Measurements from ENCODE around the gene CAMSAP3.

DNA sequence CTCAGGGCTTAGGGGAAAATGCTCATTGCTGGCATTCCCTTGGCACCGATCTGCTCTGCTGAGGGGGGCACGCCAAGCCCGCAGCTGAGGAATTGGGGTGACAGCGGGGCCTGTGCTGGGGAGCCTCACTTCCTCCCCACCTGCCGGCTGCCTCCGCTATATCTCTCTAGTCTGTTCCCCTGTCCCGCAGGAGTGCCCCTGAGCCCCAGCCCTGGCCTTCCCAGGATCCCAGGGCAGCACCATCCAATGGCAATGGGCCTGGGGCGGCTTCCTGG is 50.7 kb downstream of the CAMSAP3 start:
- TF ChIP-seq, protein P1, sequence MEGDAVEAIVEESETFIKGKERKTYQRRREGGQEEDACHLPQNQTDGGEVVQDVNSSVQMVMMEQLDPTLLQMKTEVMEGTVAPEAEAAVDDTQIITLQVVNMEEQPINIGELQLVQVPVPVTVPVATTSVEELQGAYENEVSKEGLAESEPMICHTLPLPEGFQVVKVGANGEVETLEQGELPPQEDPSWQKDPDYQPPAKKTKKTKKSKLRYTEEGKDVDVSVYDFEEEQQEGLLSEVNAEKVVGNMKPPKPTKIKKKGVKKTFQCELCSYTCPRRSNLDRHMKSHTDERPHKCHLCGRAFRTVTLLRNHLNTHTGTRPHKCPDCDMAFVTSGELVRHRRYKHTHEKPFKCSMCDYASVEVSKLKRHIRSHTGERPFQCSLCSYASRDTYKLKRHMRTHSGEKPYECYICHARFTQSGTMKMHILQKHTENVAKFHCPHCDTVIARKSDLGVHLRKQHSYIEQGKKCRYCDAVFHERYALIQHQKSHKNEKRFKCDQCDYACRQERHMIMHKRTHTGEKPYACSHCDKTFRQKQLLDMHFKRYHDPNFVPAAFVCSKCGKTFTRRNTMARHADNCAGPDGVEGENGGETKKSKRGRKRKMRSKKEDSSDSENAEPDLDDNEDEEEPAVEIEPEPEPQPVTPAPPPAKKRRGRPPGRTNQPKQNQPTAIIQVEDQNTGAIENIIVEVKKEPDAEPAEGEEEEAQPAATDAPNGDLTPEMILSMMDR (IDR thresholded peaks at IDR 0.05; ENCODE audit: poor library complexity) = no peak
- TF ChIP-seq EZH2 (IDR thresholded peaks at IDR 0.05; ENCODE audit: borderline replicate concordance) (no peak), EZH2phosphoT487 (IDR thresholded peaks at IDR 0.05; ENCODE audit: low read depth, severe bottlenecking, unreplicated experiment) (no peak)

Measured in hepatocyte (in vitro differentiated cells).